NCI-H1694 (cell line): ENCODE measurements around the gene NYNRIN.
A peak's percentile ranks its signal among the peaks of the same experiment; 100 is the strongest.

Source experiments
- DNase-seq: peaks from one replicate; lab custom pipeline; 2025; lab: John Stamatoyannopoulos, UW

The NYNRIN gene

DNA sequence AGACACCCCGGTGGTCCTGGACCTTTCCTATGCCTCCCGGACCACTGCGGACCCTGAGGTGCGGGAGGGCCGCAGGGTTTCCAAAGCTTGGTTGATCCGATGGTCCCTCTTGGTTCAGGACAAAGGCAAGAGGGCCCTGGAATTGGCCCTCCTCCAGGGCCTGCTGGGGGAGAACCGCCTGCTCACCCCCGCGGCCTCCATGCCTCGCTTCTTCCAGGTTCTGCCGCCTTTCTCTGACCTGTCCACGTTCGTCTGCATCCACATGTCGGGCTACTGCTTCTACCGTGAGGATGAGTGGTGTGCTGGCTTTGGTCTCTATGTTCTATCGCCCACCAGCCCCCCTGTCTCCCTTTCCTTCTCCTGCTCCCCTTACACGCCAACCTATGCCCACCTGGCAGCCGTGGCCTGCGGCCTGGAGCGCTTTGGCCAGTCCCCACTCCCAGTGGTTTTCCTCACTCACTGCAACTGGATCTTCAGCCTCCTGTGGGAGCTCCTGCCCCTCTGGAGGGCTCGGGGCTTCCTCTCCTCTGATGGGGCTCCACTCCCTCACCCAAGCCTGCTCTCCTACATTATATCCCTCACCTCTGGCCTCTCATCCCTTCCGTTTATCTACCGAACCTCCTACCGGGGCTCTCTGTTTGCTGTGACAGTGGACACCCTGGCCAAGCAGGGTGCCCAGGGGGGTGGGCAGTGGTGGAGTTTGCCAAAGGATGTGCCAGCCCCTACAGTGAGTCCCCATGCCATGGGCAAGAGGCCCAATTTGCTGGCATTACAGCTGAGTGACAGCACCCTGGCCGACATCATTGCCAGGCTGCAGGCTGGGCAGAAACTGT is 16.8 kb downstream of the NYNRIN start:
- DNase-seq: no peak

GRCh38 chr14:24416254-24416931 is 17.6 kb downstream of the NYNRIN start:
- no peak for DNase-seq

DNA sequence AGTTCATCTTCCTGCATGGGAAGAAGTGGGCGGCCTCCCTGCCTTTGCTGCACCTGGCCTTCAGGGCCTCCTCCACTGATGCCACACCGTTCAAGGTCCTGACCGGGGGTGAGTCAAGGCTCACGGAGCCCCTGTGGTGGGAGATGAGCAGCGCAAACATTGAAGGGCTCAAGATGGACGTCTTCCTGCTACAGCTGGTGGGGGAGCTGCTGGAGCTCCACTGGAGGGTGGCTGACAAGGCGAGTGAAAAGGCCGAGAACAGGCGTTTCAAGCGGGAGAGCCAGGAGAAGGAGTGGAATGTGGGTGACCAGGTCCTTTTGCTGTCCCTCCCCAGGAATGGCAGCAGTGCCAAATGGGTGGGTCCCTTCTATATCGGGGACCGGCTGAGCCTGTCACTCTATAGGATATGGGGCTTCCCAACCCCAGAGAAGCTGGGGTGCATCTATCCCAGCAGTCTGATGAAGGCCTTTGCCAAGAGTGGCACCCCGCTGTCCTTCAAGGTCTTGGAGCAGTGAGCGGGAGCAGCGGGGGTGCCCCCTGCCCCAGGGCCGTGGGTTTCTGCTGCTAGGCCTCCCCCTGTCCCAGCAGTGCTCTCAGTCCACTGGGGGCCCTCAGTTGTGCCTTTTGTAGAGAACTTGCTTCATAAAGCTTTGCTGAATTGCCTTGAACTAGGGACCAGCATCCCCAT is 18.3 kb downstream of the NYNRIN start:
- no peak for DNase-seq

- DNase-seq: no peak
These were observed 19.2 kb downstream of the NYNRIN start for GRCh38 chr14:24417832-24418491.

DNA sequence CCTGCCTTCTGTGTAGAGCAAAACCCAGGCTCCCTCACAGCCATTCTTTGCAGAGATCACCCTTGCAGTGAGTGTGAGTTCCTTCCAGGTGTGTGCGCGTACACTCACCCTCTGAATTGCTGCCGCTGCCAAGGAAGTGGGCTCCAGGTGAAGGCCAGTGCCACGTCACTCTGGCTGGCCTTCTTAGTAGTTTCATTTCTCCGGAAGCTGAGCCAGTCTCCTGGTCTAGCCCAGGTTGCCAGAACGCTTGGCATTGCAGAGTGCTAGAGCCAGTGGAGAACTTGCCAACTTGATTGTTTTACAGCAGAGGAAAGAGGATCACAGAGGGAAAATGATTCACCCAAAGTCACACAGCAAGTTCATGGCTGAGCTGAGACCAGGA is 19.7 kb downstream of the NYNRIN start:
- no peak for DNase-seq

GRCh38 chr14:24422261-24422660 is 23.5 kb downstream of the NYNRIN start:
- no peak for DNase-seq

- no peak for DNase-seq
These were observed 24.1 kb downstream of the NYNRIN start for GRCh38 chr14:24422694-24423601.

DNA sequence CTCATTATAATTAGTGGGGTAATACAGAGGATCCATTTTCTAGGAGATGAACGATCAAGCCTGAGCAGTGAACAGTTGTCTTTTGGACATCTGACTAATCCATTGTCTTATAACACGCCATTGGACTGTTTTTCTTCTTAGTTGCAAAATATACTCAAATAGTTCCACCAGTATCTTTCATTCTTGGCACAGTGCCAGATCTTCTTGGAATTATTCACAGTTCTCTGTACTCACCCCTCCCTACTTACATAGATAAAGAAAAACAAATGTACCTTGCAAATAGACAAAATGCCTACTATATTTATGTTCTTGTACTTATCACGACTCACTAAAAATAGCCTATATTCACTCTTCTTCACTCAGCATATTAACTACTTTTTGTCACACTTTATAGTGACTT is 26.9 kb downstream of the NYNRIN start:
- DNase-seq: no peak

GRCh38 chr14:24426150-24426911 is 27.5 kb downstream of the NYNRIN start:
- no peak for DNase-seq

DNA sequence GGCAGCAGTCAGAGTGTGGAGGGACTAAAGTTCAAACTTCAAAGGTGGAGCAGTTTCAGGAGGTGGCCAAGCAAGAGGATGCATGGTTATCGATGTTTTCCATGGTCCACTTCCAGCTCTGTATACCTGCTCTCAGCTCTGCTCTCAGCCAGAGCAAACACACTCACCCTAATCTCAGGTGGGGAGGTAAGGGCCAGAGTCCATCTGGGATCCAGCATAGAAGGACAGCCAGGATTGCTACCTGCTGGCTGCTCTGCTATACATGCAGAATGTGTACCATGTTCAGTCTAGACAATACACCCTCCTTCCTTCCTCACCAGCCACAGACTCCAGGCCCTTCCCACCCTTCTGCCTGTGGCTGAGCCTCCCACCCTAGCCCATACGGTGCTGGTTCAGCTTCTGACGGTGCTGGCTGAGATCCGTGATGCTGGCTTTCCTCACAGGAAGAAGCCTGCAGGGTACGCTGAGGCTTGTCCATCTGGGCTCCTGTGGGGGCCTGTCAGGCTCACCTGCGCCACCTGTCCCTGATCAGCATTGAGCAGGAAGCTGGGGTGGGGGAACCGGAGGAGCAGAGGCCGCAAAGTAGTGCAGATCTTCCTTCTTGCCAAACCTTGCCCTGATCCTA is 28.2 kb downstream of the NYNRIN start:
- DNase-seq: no peak

DNA sequence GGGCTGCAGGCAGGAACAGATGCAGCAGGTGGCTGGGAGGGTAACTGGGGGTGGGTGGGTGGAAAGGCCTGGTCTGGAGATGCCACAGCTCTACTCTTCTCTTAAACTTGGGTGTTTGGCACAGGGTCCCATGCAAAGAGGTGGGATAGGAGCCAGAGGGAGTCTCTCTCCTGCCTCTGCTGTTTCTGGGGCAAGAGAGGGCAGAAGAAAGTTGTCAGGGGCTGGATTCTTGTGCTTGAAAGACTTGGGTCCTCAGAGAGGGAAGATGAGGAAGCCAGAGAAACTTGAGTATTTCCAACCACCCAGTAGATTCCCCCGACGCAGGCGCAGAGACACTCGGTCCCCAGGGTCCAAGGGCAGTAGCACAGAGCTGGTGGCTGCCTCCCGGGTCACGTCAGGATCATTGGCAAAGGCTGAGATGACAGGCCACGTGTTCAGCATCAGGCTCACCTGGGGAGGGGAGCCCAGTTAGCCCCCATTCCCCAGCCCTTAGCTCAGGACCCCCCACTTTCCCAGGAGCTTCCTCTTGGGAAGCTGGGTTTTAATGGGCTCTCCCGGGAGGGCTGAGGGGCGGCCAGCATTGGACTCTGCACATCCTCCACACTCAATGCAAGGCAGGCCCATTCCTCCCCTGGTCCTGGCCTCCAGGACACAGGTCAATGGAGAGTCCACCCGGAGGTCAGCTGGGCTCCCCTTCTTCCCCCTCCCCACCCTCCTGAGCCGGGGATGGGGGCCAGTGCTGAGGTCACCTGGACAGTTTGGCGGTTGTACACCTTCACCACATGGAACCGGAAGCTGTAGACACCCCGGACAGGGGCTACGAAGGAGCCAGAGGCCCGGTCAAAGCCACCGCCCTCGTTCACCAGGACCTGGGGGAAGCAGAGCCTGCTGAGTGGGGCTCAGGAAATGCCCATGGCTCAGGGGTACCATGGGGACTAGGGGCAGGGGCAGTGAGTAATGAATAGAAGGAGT is 29.0 kb downstream of the NYNRIN start:
- no peak for DNase-seq

GRCh38 chr14:24428628-24429394 is 30.0 kb downstream of the NYNRIN start:
- DNase-seq: no peak

DNA sequence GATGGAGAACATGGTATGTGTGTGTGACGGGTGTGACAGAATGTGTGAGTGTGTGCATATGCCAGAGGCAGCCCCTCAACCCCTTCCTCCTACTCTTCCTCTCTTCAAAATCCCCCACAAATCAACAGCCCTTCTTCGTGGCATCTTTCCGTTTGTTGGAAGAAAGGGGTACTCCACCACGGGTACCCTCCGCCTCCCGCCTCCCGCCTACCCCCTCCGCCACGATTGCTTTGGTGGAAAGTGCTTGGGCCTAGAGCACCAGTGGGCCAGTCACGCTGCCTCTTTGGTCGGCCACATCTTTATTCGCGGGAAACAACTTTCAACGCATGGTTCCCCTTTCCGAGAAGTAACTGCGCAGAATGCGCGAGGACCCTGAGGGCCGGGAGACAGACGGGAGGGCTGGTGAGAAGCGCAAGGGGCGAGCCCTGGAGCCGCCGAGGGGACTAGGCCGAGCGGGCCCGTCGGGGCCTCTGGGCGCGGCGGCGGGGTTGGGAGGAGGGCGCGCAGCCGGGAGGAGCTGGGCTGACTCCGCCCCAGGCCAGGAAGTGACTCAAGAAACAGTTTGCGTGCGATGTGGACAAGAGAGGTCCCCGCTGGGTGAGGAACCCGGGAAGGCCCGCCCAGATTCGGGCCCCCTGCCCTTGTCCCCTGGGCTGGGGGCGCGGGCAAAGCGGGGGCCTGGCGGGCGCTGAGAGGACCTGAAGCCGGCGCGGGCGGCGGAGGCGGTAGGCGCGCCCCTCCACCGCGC is 30.8 kb downstream of the NYNRIN start, which contains the start of the genes CBLN3 and KHNYN:
CBLN3 (minus strand) TSS at position 274 of the 748 bp plus-strand sequence. CDS start 614 bp downstream, outside the sequence.
KHNYN (plus strand) TSS at position 560 of the 748 bp plus-strand sequence. CDS start 777 bp downstream, outside the sequence.
- DNase-seq: peak; percentile 66

DNA sequence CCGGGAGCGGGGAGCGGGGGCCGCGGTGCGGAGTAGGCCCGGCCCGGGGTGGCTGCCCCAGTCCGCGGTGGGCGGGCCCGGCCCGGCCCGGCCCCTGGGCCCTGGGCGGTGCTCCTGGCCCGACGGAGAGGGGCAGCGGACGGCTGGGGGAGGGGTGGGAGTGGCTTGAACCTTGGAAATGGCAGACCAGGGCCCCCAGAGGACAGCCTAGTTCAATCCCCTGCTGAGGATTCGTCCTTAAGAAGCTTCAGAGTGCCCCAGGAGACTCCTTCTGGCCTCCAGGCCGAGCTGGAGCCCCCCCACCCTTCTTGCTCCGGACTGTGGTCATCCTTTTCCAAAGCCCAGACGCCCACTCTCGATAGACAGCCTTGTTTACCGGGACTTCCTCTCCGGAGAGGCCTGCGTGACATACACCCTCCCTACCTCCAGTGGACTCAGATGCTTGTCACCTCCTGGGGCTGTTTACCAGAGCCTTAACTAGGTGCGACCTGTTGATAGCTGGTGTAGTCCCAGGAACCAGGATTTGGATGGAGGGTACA is 31.4 kb downstream of the NYNRIN start:
- DNase-seq: no peak

- DNase-seq: no peak
These were observed 32.1 kb downstream of the NYNRIN start for GRCh38 chr14:24430682-24431568.
